Tibial nerve (tissue), 4 donors: ENCODE results near the gene GPR141. TPM values are rescaled to one million over a fixed set of nuclear protein-coding genes. Genes with fewer than 3 reads are reported as not detected.
"Not testable (repeated sequence)": the region's sequence is repeated elsewhere in the genome, so short reads cannot be mapped to it uniquely, and the experiment has no call there.

Experiments
- DNase-seq, 2 donors: peaks; one replicate each; pipeline ENCODE4 v3.0.0-alpha.2; 2019; ENCODE audit warnings: low spot score in 2 of 2
- H3K27ac ChIP-seq, 4 donors: fragments of 200-600 bp; sonication (generic) in 3 of 4; one replicate each; pipeline ENCODE4 v1.5.1; 2017 to 2019; ENCODE audit warnings: mild to moderate bottlenecking in 1 of 4
- H3K27me3 ChIP-seq, 2 donors: fragments of 200-600 bp; sonication (generic) in 1 of 2; one replicate each; pipeline versions ENCODE4 v1.5.1 to v1.6.0; 2017 to 2019
- H3K36me3 ChIP-seq, 3 donors: fragments of 200-600 bp; sonication (generic); one replicate each; pipeline ENCODE4 v1.5.1; 2018 to 2019
- H3K4me1 ChIP-seq, 4 donors: fragments of 200-600 bp; sonication (generic) in 3 of 4; one replicate each; pipeline ENCODE4 v1.5.1; 2017 to 2019
- H3K4me3 ChIP-seq, 4 donors: fragments of 200-600 bp; sonication (generic) in 3 of 4; one replicate each; pipeline ENCODE4 v1.5.1; 2017 to 2019; ENCODE audit warnings: mild to moderate bottlenecking in 1 of 4, moderate library complexity in 1 of 4
- H3K9me3 ChIP-seq, 4 donors: fragments of 200-600 bp; sonication (generic) in 3 of 4; one replicate each; pipeline ENCODE4 v1.5.1; 2017 to 2019
- CTCF ChIP-seq, 5 experiments: fragments of 200-600 bp in 3 of 5; fragments of 450-650 bp in 2 of 5; sonication (generic) in 3 of 5; IDR thresholded peaks; one replicate each; pipeline ENCODE4 v1.5.1; 2016 to 2019; ENCODE audit warnings: antibody characterized with exemption in 5 of 5, mild to moderate bottlenecking in 3 of 5, moderate library complexity in 2 of 5
- EP300 ChIP-seq, 2 donors: sonication (generic); formaldehyde crosslinking; IDR thresholded peaks; one replicate each; pipeline ENCODE4 v1.6.1; 2017; ENCODE audit warnings: antibody characterized with exemption in 2 of 2, mild to moderate bottlenecking in 1 of 2
- POLR2A ChIP-seq, 2 donors: fragments of 450-650 bp; IDR thresholded peaks; one replicate each; pipeline ENCODE4 v1.6.1; 2017; ENCODE audit warnings: antibody characterized with exemption in 2 of 2, mild to moderate bottlenecking in 2 of 2, moderate library complexity in 2 of 2
- WGBS, 2 donors: methylation state at CpG; one replicate each; pipeline ENCODE4 v1.1.5; 2018; 5-methylcytosine and 5-hydroxymethylcytosine counted together
- total RNA-seq, 4 donors: library from RNA; depleted of rRNA; stranded (reverse); fragments of >200 nt; gene quantifications; one replicate each; pipeline ENCODE4 v1.1.0, GENCODE V29; 2016

Gene GPR141
- total RNA-seq, 4 donors from 2014 or later: 0.84 to 3.1 TPM; not detected in 2

- WGBS, 2 donors: 80 to 88% methylated on average over 2 of the region's 2 CpGs
- Histone ChIP-seq H3K4me3 (no peak overlapping the region), H3K27me3 (no peaks in the 10 kb centered on the region), H3K27ac (no peak overlapping the region), H3K4me1 (peaks cover 0 to 6% (median 0%) of the 10 kb centered on the region in 4 donors), H3K36me3 (no peaks in the 10 kb centered on the region), H3K9me3 (no peaks in the 10 kb centered on the region)
- no peak for DNase-seq
- TF ChIP-seq CTCF (IDR thresholded peaks at IDR 0.05) (no peak), EP300 (IDR thresholded peaks at IDR 0.05) (no peak), POLR2A (IDR thresholded peaks at IDR 0.05) (no peak)
These were observed 15.2 kb downstream of the GPR141 start for GRCh38 chr7:37698782-37699181.

- 73 to 77% methylated on average over 2 of the region's 2 CpGs for WGBS, 2 donors
- no peak for DNase-seq
- no peak overlapping the region for H3K4me3 ChIP-seq
These were observed 18.2 kb downstream of the GPR141 start for GRCh38 chr7:37701769-37702168.

GRCh38 chr7:37703361-37703760 lies 19.8 kb downstream of the GPR141 start:
- peaks cover 0 to 15% (median 3%) of the 10 kb centered on the region in 4 donors for H3K4me1 ChIP-seq
- no peak overlapping the region for H3K4me3 ChIP-seq
- H3K36me3 ChIP-seq: no peaks in the 10 kb centered on the region
- no peaks in the 10 kb centered on the region for H3K27me3 ChIP-seq
- TF ChIP-seq EP300 (IDR thresholded peaks at IDR 0.05) (no peak), CTCF (IDR thresholded peaks at IDR 0.05) (no peak), POLR2A (IDR thresholded peaks at IDR 0.05) (no peak)
- H3K27ac ChIP-seq: no peak overlapping the region
- no peak for DNase-seq
- H3K9me3 ChIP-seq: no peaks in the 10 kb centered on the region

More at GRCh38 chr7:37701769-37702168, 18.2 kb downstream of the GPR141 start:
- Histone ChIP-seq H3K36me3 (no peaks in the 10 kb centered on the region), H3K27me3 (no peaks in the 10 kb centered on the region), H3K9me3 (no peaks in the 10 kb centered on the region), H3K4me1 (peaks cover 0 to 6% (median 2%) of the 10 kb centered on the region in 4 donors), H3K27ac (no peak overlapping the region)
- no peak for TF ChIP-seq EP300 (IDR thresholded peaks at IDR 0.05)
- no peak for TF ChIP-seq POLR2A (IDR thresholded peaks at IDR 0.05)
- TF ChIP-seq CTCF (IDR thresholded peaks at IDR 0.05): no peak

DNA sequence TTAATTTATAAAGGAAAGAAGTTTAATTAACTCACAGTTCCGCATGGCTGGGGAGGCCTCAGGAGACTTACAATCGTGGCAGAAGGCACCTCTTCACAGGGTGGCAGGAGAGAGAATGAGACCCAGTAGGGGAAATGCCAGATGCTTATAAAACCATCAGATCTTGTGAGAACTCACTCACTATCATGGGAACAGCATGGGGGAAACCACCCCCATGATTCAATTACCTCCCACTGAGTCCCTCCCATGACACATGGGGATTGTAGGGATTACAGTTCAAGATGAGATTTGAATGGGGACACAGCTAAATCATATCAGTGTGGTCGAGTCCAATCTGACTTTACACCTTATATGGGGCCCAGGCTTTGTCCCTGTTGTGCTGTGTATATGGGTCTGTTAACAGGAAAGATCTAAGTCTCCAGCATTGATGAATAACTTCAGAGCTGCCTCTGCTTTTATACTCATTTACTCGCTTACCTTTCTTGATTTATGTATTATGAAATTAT lies 20.8 kb downstream of the GPR141 start:
- H3K27me3 ChIP-seq, H3K36me3 ChIP-seq, H3K9me3 ChIP-seq, H3K27ac ChIP-seq, DNase-seq, H3K4me3 ChIP-seq: not testable (repeated sequence)
- H3K4me1 ChIP-seq: peaks cover 0 to 15% (median 3%) of the 10 kb centered on the region in 4 donors
- WGBS, 2 donors: 77 to 87% methylated on average over 4 of the region's 4 CpGs

DNA sequence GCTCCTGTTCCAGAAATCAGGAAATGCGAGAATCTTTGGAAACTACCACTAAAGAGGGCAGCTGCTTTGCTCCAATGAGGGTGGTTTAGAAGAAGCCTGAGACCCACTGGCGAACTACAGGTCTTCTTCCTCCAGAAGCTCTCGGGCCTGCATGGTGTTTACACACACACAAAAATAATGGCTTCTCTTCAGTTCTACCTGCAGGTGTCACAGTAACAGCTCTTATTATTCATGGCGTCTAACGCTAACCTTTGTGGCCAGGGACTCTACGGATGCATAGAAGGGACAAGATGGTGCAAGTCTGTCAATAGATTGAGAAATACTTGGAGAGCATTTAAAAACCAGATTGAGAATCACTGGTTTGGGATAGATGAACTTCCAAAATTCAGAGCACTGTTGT lies 22.4 kb downstream of the GPR141 start:
- 91 to 93% methylated on average over 6 of the region's 6 CpGs for WGBS, 2 donors
- H3K27me3 ChIP-seq: no peaks in the 10 kb centered on the region
- TF ChIP-seq CTCF (IDR thresholded peaks at IDR 0.05) (no peak), EP300 (IDR thresholded peaks at IDR 0.05) (no peak), POLR2A (IDR thresholded peaks at IDR 0.05) (no peak)
- H3K9me3 ChIP-seq: no peaks in the 10 kb centered on the region
- no peak for DNase-seq
- no peak overlapping the region for H3K27ac ChIP-seq
- no peaks in the 10 kb centered on the region for H3K36me3 ChIP-seq
- peaks cover 0 to 15% (median 3%) of the 10 kb centered on the region in 4 donors for H3K4me1 ChIP-seq
- H3K4me3 ChIP-seq: no peak overlapping the region

- no peak for TF ChIP-seq POLR2A (IDR thresholded peaks at IDR 0.05)
- no peak for TF ChIP-seq CTCF (IDR thresholded peaks at IDR 0.05)
- 54 to 60% methylated on average over 4 to 5 of the region's 5 CpGs for WGBS, 2 donors
- Histone ChIP-seq H3K27ac (no peak overlapping the region), H3K4me3 (no peak overlapping the region), H3K36me3 (no peaks in the 10 kb centered on the region), H3K4me1 (peaks cover 0 to 15% (median 3%) of the 10 kb centered on the region in 4 donors), H3K27me3 (no peaks in the 10 kb centered on the region), H3K9me3 (no peaks in the 10 kb centered on the region)
- DNase-seq: no peak
These were observed 23.2 kb downstream of the GPR141 start for GRCh38 chr7:37706804-37707203.
